Hepatocyte (in vitro differentiated cells): ENCODE measurements around the gene ENOX1. TPM values are rescaled to one million over a fixed set of nuclear protein-coding genes. Genes with fewer than 3 reads are reported as not detected.

Source experiments
- DNase-seq: peaks from one replicate; pipeline ENCODE4 v3.0.0-alpha.2; 2016; ENCODE audit warnings: low spot score
- H2AFZ ChIP-seq: fragments of 200-600 bp; sonication (generic); 2 replicates; pipeline ENCODE4 v1.6.0; 2016; ENCODE audit warnings: antibody characterized with exemption, mild to moderate bottlenecking
- H3K27ac ChIP-seq: fragments of 200-600 bp; sonication (generic); 2 replicates; pipeline ENCODE4 v1.5.1; 2016; ENCODE audit warnings: mild to moderate bottlenecking
- H3K27me3 ChIP-seq: fragments of 200-600 bp; sonication (generic); 2 replicates; pipeline ENCODE4 v1.6.1; 2016
- H3K36me3 ChIP-seq: fragments of 200-600 bp; sonication (generic); replicated peaks from 2 replicates; pipeline ENCODE4 v1.5.1; 2016; ENCODE audit warnings: low read depth; ENCODE audit not compliant: insufficient read depth
- H3K4me1 ChIP-seq: fragments of 200-600 bp; sonication (generic); 2 replicates; pipeline ENCODE4 v1.5.1; 2016; ENCODE audit warnings: mild to moderate bottlenecking, moderate library complexity; ENCODE audit not compliant: insufficient read depth
- H3K4me2 ChIP-seq: fragments of 200-600 bp; sonication (generic); 2 replicates; pipeline ENCODE4 v1.6.0; 2016
- H3K4me3 ChIP-seq: fragments of 200-600 bp; sonication (generic); 2 replicates; pipeline ENCODE4 v1.5.1; 2016; ENCODE audit warnings: mild to moderate bottlenecking
- H3K79me2 ChIP-seq: fragments of 200-600 bp; sonication (generic); 2 replicates; pipeline ENCODE4 v1.6.0; 2017; ENCODE audit warnings: mild to moderate bottlenecking
- H3K9me2 ChIP-seq: fragments of 200-600 bp; sonication (generic); replicated peaks from 2 replicates; pipeline ENCODE4 v1.6.0; 2017; ENCODE audit warnings: mild to moderate bottlenecking; ENCODE audit not compliant: insufficient read depth
- H3K9me3 ChIP-seq: fragments of 200-600 bp; sonication (generic); 2 replicates; pipeline ENCODE4 v1.5.1; 2016; ENCODE audit warnings: low read depth, mild to moderate bottlenecking
- H4K20me1 ChIP-seq: fragments of 200-600 bp; sonication (generic); 2 replicates; pipeline ENCODE4 v1.6.0; 2016; ENCODE audit warnings: mild to moderate bottlenecking; ENCODE audit not compliant: insufficient read depth, poor library complexity, severe bottlenecking
- CTCF ChIP-seq: fragments of 200-600 bp; sonication (generic); IDR thresholded peaks from 2 replicates; pipeline ENCODE4 v1.5.1; 2016; ENCODE audit warnings: antibody characterized with exemption, mild to moderate bottlenecking; ENCODE audit not compliant: poor library complexity
- EZH2 ChIP-seq: fragments of 200-600 bp; sonication (generic); IDR thresholded peaks from 2 replicates; pipeline ENCODE4 v1.6.1; 2016; ENCODE audit warnings: antibody characterized with exemption, mild to moderate bottlenecking, borderline replicate concordance
- EZH2phosphoT487 ChIP-seq: fragments of 200-600 bp; sonication (generic); IDR thresholded peaks from one replicate; pipeline ENCODE4 v1.6.1; 2018; ENCODE audit warnings: antibody characterized with exemption, mild to moderate bottlenecking, low read depth, moderate library complexity; ENCODE audit not compliant: unreplicated experiment, severe bottlenecking
- WGBS: methylation state at CpG from one replicate; pipeline ENCODE4 v1.1.6; 2016; ENCODE audit warnings: low lambda C conversion rate; ENCODE audit errors: missing lambda C conversion rate; 5-methylcytosine and 5-hydroxymethylcytosine counted together
- polyA plus RNA-seq: library from polyadenylated mRNA; unstranded; fragments of >200 nt; fragmentation: Nextera tagmentation; extraction: Ambion mirVana; gene quantifications from 2 replicates; pipeline ENCODE4 v1.2.1, GENCODE V29; 2016
- total RNA-seq: library from RNA; depleted of rRNA; stranded (reverse); fragments of >200 nt; gene quantifications from 2 replicates; pipeline ENCODE4 v1.2.3, GENCODE V29; 2014

The ENOX1 gene
- total and polyA plus RNA-seq, 2 experiments from 2014 or later: 2.4 to 4.0 TPM

DNA sequence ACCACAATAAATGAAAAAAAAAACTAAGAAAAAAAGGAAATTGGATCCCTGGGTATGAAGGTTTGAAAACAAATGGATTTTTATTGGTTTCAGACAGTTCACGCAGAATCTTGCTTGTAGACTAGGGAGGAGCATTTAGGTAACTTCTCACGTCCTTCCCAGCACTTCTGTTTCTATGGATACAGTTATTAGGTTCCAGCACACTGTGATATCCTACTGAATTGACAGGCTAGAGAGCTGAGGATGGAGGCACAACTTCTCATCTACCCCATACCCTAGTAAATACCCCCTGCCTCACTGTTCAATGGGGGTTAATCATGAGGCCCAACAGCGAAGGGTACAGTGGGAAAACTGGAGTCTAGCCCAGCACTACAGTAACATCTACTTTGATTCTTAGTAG lies 304.1 kb downstream of the ENOX1 start:
- no peaks in the 10 kb centered on the region for H4K20me1 ChIP-seq
- no peak overlapping the region for H3K4me2 ChIP-seq
- H2AFZ ChIP-seq: no peak overlapping the region
- WGBS: 81% methylated on average over 3 of the region's 3 CpGs
- no peak overlapping the region for H3K4me3 ChIP-seq
- H3K79me2 ChIP-seq: no peaks in the 10 kb centered on the region
- TF ChIP-seq EZH2 (no peak), CTCF (no peak), EZH2phosphoT487 (no peak)
- no peaks in the 10 kb centered on the region for H3K4me1 ChIP-seq
- H3K27ac ChIP-seq: no peak overlapping the region
- no peak for DNase-seq
- no peaks in the 10 kb centered on the region for H3K9me3 ChIP-seq
- H3K36me3 ChIP-seq: no peaks in the 10 kb centered on the region
- H3K27me3 ChIP-seq: no peaks in the 10 kb centered on the region
- no peaks in the 10 kb centered on the region for H3K9me2 ChIP-seq

GRCh38 chr13:43482026-43482425 lies 304.7 kb downstream of the ENOX1 start:
- WGBS: 95% methylated on average over 2 of the region's 2 CpGs

GRCh38 chr13:43478902-43479301 lies 307.9 kb downstream of the ENOX1 start:
- no peak for TF ChIP-seq EZH2
- TF ChIP-seq CTCF: no peak
- no peak for TF ChIP-seq EZH2phosphoT487
- no peak overlapping the region for H3K4me2 ChIP-seq
- no peak for DNase-seq
- no peaks in the 10 kb centered on the region for H3K79me2 ChIP-seq
- H3K4me1 ChIP-seq: no peaks in the 10 kb centered on the region
- WGBS: 99% methylated on average over 4 of the region's 4 CpGs
- H3K27me3 ChIP-seq: no peaks in the 10 kb centered on the region
- H3K9me2 ChIP-seq: no peaks in the 10 kb centered on the region
- no peak overlapping the region for H2AFZ ChIP-seq
- H3K27ac ChIP-seq: no peak overlapping the region
- no peaks in the 10 kb centered on the region for H3K36me3 ChIP-seq
- no peak overlapping the region for H3K4me3 ChIP-seq
- no peaks in the 10 kb centered on the region for H4K20me1 ChIP-seq
- H3K9me3 ChIP-seq: no peaks in the 10 kb centered on the region

More at GRCh38 chr13:43482026-43482425, 304.7 kb downstream of the ENOX1 start:
- no peaks in the 10 kb centered on the region for H4K20me1 ChIP-seq
- no peak overlapping the region for H3K4me3 ChIP-seq
- TF ChIP-seq EZH2phosphoT487 (no peak), CTCF (no peak), EZH2 (no peak)
- H3K9me3 ChIP-seq: no peaks in the 10 kb centered on the region
- no peaks in the 10 kb centered on the region for H3K79me2 ChIP-seq
- no peaks in the 10 kb centered on the region for H3K9me2 ChIP-seq
- H3K27ac ChIP-seq: no peak overlapping the region
- no peak overlapping the region for H3K4me2 ChIP-seq
- no peaks in the 10 kb centered on the region for H3K4me1 ChIP-seq
- no peak for DNase-seq
- H3K36me3 ChIP-seq: no peaks in the 10 kb centered on the region
- H3K27me3 ChIP-seq: no peaks in the 10 kb centered on the region
- H2AFZ ChIP-seq: no peak overlapping the region

- H3K4me2 ChIP-seq: no peak overlapping the region
- WGBS: 71% methylated on average over 4 of the region's 4 CpGs
- H4K20me1 ChIP-seq: no peaks in the 10 kb centered on the region
- DNase-seq: no peak
- no peak overlapping the region for H2AFZ ChIP-seq
- no peak overlapping the region for H3K27ac ChIP-seq
- TF ChIP-seq EZH2 (no peak), CTCF (no peak), EZH2phosphoT487 (no peak)
- no peaks in the 10 kb centered on the region for H3K36me3 ChIP-seq
- no peaks in the 10 kb centered on the region for H3K9me3 ChIP-seq
- H3K4me3 ChIP-seq: no peak overlapping the region
- H3K9me2 ChIP-seq: no peaks in the 10 kb centered on the region
- no peaks in the 10 kb centered on the region for H3K4me1 ChIP-seq
- H3K79me2 ChIP-seq: no peaks in the 10 kb centered on the region
- no peaks in the 10 kb centered on the region for H3K27me3 ChIP-seq
Observed at GRCh38 chr13:43478211-43478610, 308.6 kb downstream of the ENOX1 start.
